K562 (cell line): ENCODE measurements around the gene SEC16A. TPM values are rescaled to one million over a fixed set of nuclear protein-coding genes. Genes with fewer than 3 reads are reported as not detected.

Experiments used
- ATAC-seq: fragments of 200-7000 bp; cut with Tn5 transposase; 3 replicates; pipeline ENCODE4 v1.9.1; 2020; ENCODE audit warnings: moderate library complexity
- BruUV-seq: library from RNA; stranded (reverse); fragments of 400-500 nt; replicated peaks from 2 replicates; lab custom pipeline; 2021; lab: Mats Ljungman, UMichigan
- CTCF ChIA-PET: fragments of 300-600 bp; formaldehyde crosslinking; extraction: SDS; loops from one replicate; lab custom pipeline; 2021; ENCODE audit warnings: low intra/inter-chr PET ratio; lab: Yijun Ruan, JAX
- POLR2A ChIA-PET: fragments of 300-600, 350-650 bp; sonication (Branson Sonifier 250); formaldehyde crosslinking; extraction: SDS; loops from one replicate; lab custom pipeline; 2021; ENCODE audit warnings: antibody characterized with exemption, inconsistent platforms; lab: Yijun Ruan, JAX
- DNase-seq, 4 experiments: peaks; one replicate each; pipeline versions ENCODE4 v3.0.0 to v3.0.0-alpha.2; 2011 to 2018; ENCODE audit warnings: low spot score in 3 of 4, mixed read lengths in 3 of 4; ENCODE audit errors: extremely low read depth in 1 of 4
- FAIRE-seq: peaks from 2 replicates; lab custom pipeline; 2011; peaks lifted over from hg19 to GRCh38; lab: Jason Lieb, UNC
- H2AFZ ChIP-seq: 2 replicates; pipeline ENCODE4 v1.6.0; 2011; ENCODE audit warnings: low read depth, low read length, control low read depth, inconsistent platforms
- H3K27ac ChIP-seq: fragments of 200-600 bp; 3 replicates; pipeline ENCODE4 v1.8.0; 2011; ENCODE audit warnings: low read depth, mild to moderate bottlenecking, control low read depth, inconsistent platforms, low read length, moderate library complexity, mixed read lengths; ENCODE audit errors: extremely low read depth
- H3K27me3 ChIP-seq, 2 experiments: fragments of 300-600 bp in 1 of 2; 2 replicates in 1 of 2; 3 replicates in 1 of 2; pipeline versions ENCODE4 v1.6.0 to v1.8.0; 2011; ENCODE audit warnings: inconsistent platforms in 2 of 2, low read length in 2 of 2, mild to moderate bottlenecking in 1 of 2, mixed read lengths in 1 of 2, moderate library complexity in 1 of 2; ENCODE audit not compliant: control insufficient read depth in 2 of 2, insufficient read depth in 2 of 2
- H3K36me3 ChIP-seq: fragments of 300-600 bp; 3 replicates; pipeline ENCODE4 v1.8.0; 2011; ENCODE audit warnings: mild to moderate bottlenecking, low read length, inconsistent platforms; ENCODE audit not compliant: control insufficient read depth, insufficient read depth
- H3K4me1 ChIP-seq, 2 experiments: fragments of 200-600 bp in 1 of 2; replicated peaks in 1 of 2; 2 replicates in 1 of 2; 3 replicates in 1 of 2; pipeline versions ENCODE4 v1.5.1 to v1.8.0; 2011; ENCODE audit warnings: inconsistent platforms in 2 of 2, low read length in 2 of 2, mild to moderate bottlenecking in 1 of 2, mixed read lengths in 1 of 2, moderate library complexity in 1 of 2; ENCODE audit not compliant: control insufficient read depth in 2 of 2, insufficient read depth in 2 of 2
- H3K4me2 ChIP-seq: 2 replicates; pipeline ENCODE4 v1.6.1; 2011; ENCODE audit warnings: low read length, control low read depth, inconsistent platforms, mixed read lengths; ENCODE audit not compliant: insufficient read depth
- H3K4me3 ChIP-seq: fragments of 200-600 bp; sonication (generic), shearing (Covaris generic); 2 replicates; pipeline ENCODE4 v1.5.1; 2016; ENCODE audit warnings: control low read depth, inconsistent platforms
- H3K79me2 ChIP-seq: fragments of 200-600 bp; 3 replicates; pipeline ENCODE4 v1.8.0; 2011; ENCODE audit warnings: low read length, inconsistent platforms; ENCODE audit not compliant: control insufficient read depth, insufficient read depth
- H3K9ac ChIP-seq, 2 experiments: 2 replicates each; pipeline versions ENCODE4 v1.6.0 to v1.6.1; 2011; ENCODE audit warnings: low read depth in 2 of 2, low read length in 2 of 2, control low read depth in 1 of 2, inconsistent platforms in 1 of 2, mild to moderate bottlenecking in 1 of 2, mixed read lengths in 1 of 2; ENCODE audit not compliant: insufficient read depth in 1 of 2
- H3K9me1 ChIP-seq: one replicate; pipeline ENCODE4 v1.6.0; 2011; ENCODE audit warnings: inconsistent platforms, mild to moderate bottlenecking, low read length, moderate library complexity; ENCODE audit not compliant: control insufficient read depth, insufficient read depth
- H3K9me3 ChIP-seq: replicated peaks from 2 replicates; pipeline ENCODE4 v1.5.1; 2011; ENCODE audit warnings: low read depth, low read length, inconsistent platforms; ENCODE audit not compliant: control insufficient read depth, insufficient read depth
- H4K20me1 ChIP-seq: replicated peaks from 2 replicates; pipeline ENCODE4 v1.6.1; 2011; ENCODE audit warnings: low read length, inconsistent platforms, mixed read lengths; ENCODE audit not compliant: control insufficient read depth, insufficient read depth
- ASH1L ChIP-seq: fragments of 450-650 bp; IDR thresholded peaks from 2 replicates; pipeline ENCODE4 v1.6.1; 2018; ENCODE audit warnings: borderline replicate concordance, mild to moderate bottlenecking, low read depth; ENCODE audit not compliant: partially characterized antibody
- CBX1 ChIP-seq: sonication (generic); IDR thresholded peaks from 2 replicates; pipeline ENCODE4 v1.6.1; 2016; ENCODE audit warnings: antibody characterized with exemption, low read depth, mild to moderate bottlenecking
- FOSL1 ChIP-seq: fragments of 200-800 bp; sonication (Bioruptor generic); conservative IDR thresholded peaks from 2 replicates; pipeline ENCODE4 v1.6.1; 2016; ENCODE audit warnings: missing genetic modification characterization, missing compliant biosample characterization
- FOXM1 ChIP-seq, 2 experiments: fragments of 450-650 bp in 1 of 2; sonication (generic) in 1 of 2; formaldehyde crosslinking in 1 of 2; IDR thresholded peaks; 2 replicates each; pipeline versions ENCODE4 v1.6.1 to v1.9.0; 2017 to 2022; ENCODE audit warnings: low read depth in 2 of 2, mild to moderate bottlenecking in 2 of 2, missing genetic modification reagents in 1 of 2, moderate library complexity in 1 of 2
- JUND ChIP-seq, 2 experiments: IDR thresholded peaks; 2 replicates in 1 of 2; 3 replicates in 1 of 2; pipeline ENCODE4 v1.6.1; 2011; ENCODE audit warnings: borderline replicate concordance in 2 of 2, low read depth in 2 of 2, low read length in 2 of 2, improper control_type of control experiment in 1 of 2, missing biosample characterization in 1 of 2, missing genetic modification characterization in 1 of 2, missing genetic modification reagents in 1 of 2
- KAT7 ChIP-seq: sonication (generic); formaldehyde crosslinking; IDR thresholded peaks from 2 replicates; pipeline ENCODE4 v1.8.0; 2022; ENCODE audit warnings: missing genetic modification reagents, mild to moderate bottlenecking, borderline replicate concordance
- KDM5B ChIP-seq: fragments of 200-600 bp; sonication (generic); IDR thresholded peaks from 2 replicates; pipeline ENCODE4 v1.6.1; 2012; ENCODE audit warnings: low read depth, mild to moderate bottlenecking, moderate library complexity, low read length, control low read depth, inconsistent platforms; ENCODE audit not compliant: insufficient replicate concordance
- MAZ ChIP-seq, 2 experiments: fragments of 450-650 bp in 1 of 2; sonication (generic) in 1 of 2; formaldehyde crosslinking; IDR thresholded peaks in 1 of 2; conservative IDR thresholded peaks in 1 of 2; 2 replicates each; pipeline versions ENCODE4 v1.4.0 to v1.5.0; 2020; ENCODE audit warnings: mild to moderate bottlenecking in 1 of 2, missing genetic modification reagents in 1 of 2
- NR2F6 ChIP-seq: fragments of 450-650 bp; formaldehyde crosslinking; IDR thresholded peaks from 2 replicates; pipeline ENCODE4 v1.4.0; 2020; ENCODE audit warnings: mild to moderate bottlenecking
- NR4A1 ChIP-seq, 2 experiments: fragments of 250-450 bp in 1 of 2; fragments of 450-650 bp in 1 of 2; sonication (Bioruptor Pico) in 1 of 2; IDR thresholded peaks; 2 replicates each; pipeline versions ENCODE4 v1.4.0 to v1.6.1; 2016 to 2020; ENCODE audit warnings: mild to moderate bottlenecking in 2 of 2, missing compliant biosample characterization in 1 of 2, missing genetic modification characterization in 1 of 2, moderate library complexity in 1 of 2
- RBM15 ChIP-seq: fragments of 200-400 bp; formaldehyde crosslinking; IDR thresholded peaks from 2 replicates; pipeline ENCODE4 v1.6.1; 2018; ENCODE audit warnings: mild to moderate bottlenecking, low read length, moderate library complexity; ENCODE audit not compliant: insufficient read depth
- SRSF3 ChIP-seq: fragments of 200-400 bp; formaldehyde crosslinking; IDR thresholded peaks from 2 replicates; pipeline ENCODE4 v1.6.1; 2016; ENCODE audit warnings: mild to moderate bottlenecking, low read length, moderate library complexity; ENCODE audit not compliant: insufficient read depth
- TBL1XR1 ChIP-seq, 2 experiments: IDR thresholded peaks; 2 replicates each; pipeline ENCODE4 v1.6.1; 2012; ENCODE audit warnings: improper control_type of control experiment in 2 of 2, low read length in 2 of 2, mild to moderate bottlenecking in 1 of 2
- TEAD4 ChIP-seq, 2 experiments: sonication (generic) in 1 of 2; formaldehyde crosslinking in 1 of 2; IDR thresholded peaks; 2 replicates each; pipeline versions ENCODE4 v1.6.1 to v1.8.0; 2012 to 2022; ENCODE audit warnings: borderline replicate concordance in 1 of 2, inconsistent platforms in 1 of 2, low read length in 1 of 2, mild to moderate bottlenecking in 1 of 2, missing genetic modification reagents in 1 of 2
- TRIM25 ChIP-seq: fragments of 450-650 bp; IDR thresholded peaks from 2 replicates; pipeline ENCODE4 v1.7.0; 2016; ENCODE audit warnings: borderline replicate concordance
- ZBTB17 ChIP-seq: fragments of 450-650 bp; formaldehyde crosslinking; IDR thresholded peaks from 2 replicates; pipeline ENCODE4 v1.4.0; 2020; ENCODE audit warnings: mild to moderate bottlenecking
- ZNF408 ChIP-seq: fragments of 250-450 bp; sonication (Bioruptor Pico); IDR thresholded peaks from 2 replicates; pipeline ENCODE4 v1.4.0; 2020; ENCODE audit warnings: low read depth, mild to moderate bottlenecking, moderate library complexity
- ZNF75A ChIP-seq: fragments of 450-650 bp; formaldehyde crosslinking; IDR thresholded peaks from 2 replicates; pipeline ENCODE4 v1.4.0; 2020; ENCODE audit warnings: mild to moderate bottlenecking
- ZNF830 ChIP-seq: fragments of 250-450 bp; sonication (Bioruptor Pico); IDR thresholded peaks from 2 replicates; pipeline ENCODE4 v1.5.0; 2021; ENCODE audit warnings: mild to moderate bottlenecking
- WGBS: fragments of 100-300 bp; shearing (Covaris generic); methylation state at CpG from one replicate; pipeline ENCODE4 v1.1.6; 2016; ENCODE audit warnings: low coverage, mixed read lengths; ENCODE audit not compliant: insufficient coverage; ENCODE audit errors: missing lambda C conversion rate; 5-methylcytosine and 5-hydroxymethylcytosine counted together
- in situ Hi-C: fragments of 300-500 bp; cut with MboI; formaldehyde crosslinking; loops from 4 replicates; pipeline ENCODE4 v1.15.0; 2018; ENCODE audit warnings: inconsistent platforms, mixed read lengths
- intact Hi-C: fragments of 100-400 bp; cut with micrococcal nuclease; formaldehyde crosslinking; loops from 2 replicates; pipeline ENCODE4 v1.14.2; 2022
- polyA plus RNA-seq, 8 experiments: library from polyadenylated mRNA; depleted of rRNA in 4 of 8; stranded (reverse) in 5 of 8; unstranded in 3 of 8; fragments of >200 nt; fragmentation: Nextera tagmentation in 2 of 8; fragmentation: Illumina TruSeq in 1 of 8; extraction: Ambion mirVana in 2 of 8; extraction: Trizol in 1 of 8; gene quantifications; 2 replicates each; pipeline versions ENCODE4 v1.2.1 to v1.2.3, GENCODE V29; 2011 to 2014; ENCODE audit warnings: inconsistent platforms in 1 of 8, missing spikeins in 1 of 8
- total RNA-seq, 7 experiments: library from RNA; depleted of rRNA in 6 of 7; stranded (reverse); fragments of >200 nt in 6 of 7; fragmentation: Illumina TruSeq in 2 of 7; extraction: Trizol in 2 of 7; gene quantifications; 2 replicates each; pipeline versions ENCODE4 v1.2.1 to v1.2.3, GENCODE V29; 2011 to 2021; ENCODE audit warnings: low replicate concordance in 1 of 7

SEC16A gene
- total and polyA plus RNA-seq, 9 of the 15 experiments (the other 6 are each of a cell fraction or from before 2014, with no cell fraction given), result 8.3 to 62.8 (median 14.0) TPM

DNA sequence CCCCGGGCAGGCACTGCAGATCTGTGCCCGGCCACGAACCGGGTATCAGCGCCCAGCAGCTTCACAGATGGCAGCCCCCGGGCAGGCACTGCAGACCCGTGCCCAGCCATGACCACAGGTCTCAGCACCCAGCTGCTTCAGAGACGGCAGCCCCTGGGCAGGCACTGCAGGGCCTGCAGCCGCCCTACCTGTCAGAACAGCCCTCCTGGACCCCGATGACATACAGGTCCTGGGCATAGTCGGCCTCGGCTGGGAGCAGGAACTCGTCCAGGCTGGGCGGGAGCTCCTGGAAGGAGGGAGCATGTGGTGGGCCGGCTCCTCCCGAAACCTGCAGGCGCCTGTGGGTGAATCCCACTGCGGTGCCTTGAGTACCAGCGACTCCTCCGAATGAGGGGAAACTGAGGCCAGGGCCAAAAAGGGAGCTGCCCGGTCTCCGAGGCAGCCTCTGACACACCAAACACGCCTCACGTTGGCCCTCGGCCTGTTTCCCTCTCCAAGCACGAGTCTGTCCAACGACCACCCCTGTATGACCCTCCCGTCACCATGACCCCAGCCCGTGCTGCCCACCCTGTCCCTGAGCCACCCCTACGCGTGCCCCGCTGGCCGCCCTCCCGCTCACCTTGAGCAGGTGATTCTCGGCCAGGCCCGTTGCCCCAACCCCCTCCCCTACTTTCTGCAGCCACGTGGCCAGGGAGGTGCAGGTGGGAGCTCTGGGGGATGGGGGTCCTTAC lies 48.8 kb downstream of the SEC16A start:
- peaks cover 17 to 60% of the 10 kb centered on the region in 2 experiments for H3K4me1 ChIP-seq
- BruUV-seq, result no TSS peak
- peaks cover 59% of the 10 kb centered on the region; the same call in 1 of the 3 replicates for H3K36me3 ChIP-seq
- H3K4me3 ChIP-seq, result no peak overlapping the region
- no peaks in the 10 kb centered on the region for H3K27me3 ChIP-seq
- ChIA-PET POLR2A (interaction anchor here (0.6 to 5.6 kb wide), 4 partner anchors 9 to 16 kb away, joined by 3 to 33 read pairs (median 3); no protein-coding TSS in a partner anchor), CTCF (no interaction called here)
- DNase-seq (no peak), ATAC-seq (no peak), FAIRE-seq (no peak)
- no peak overlapping the region for H2AFZ ChIP-seq
- no peak overlapping the region for H3K9ac ChIP-seq
- peaks cover 18% of the 10 kb centered on the region; the same call in 1 of the 2 replicates for H4K20me1 ChIP-seq
- intact Hi-C loops, result no loop called here
- no peaks in the 10 kb centered on the region for H3K9me3 ChIP-seq
- H3K4me2 ChIP-seq, result no peak overlapping the region
- H3K27ac ChIP-seq, result no peak overlapping the region
- in situ Hi-C loops, result no loop called here
- 93% methylated on average over 21 of the region's 37 CpGs for WGBS
- peaks cover 12% of the 10 kb centered on the region for H3K9me1 ChIP-seq
- H3K79me2 ChIP-seq, result peaks cover 43% of the 10 kb centered on the region
- TF ChIP-seq RBM15 (no peak), CBX1 (no peak), FOXM1 (IDR thresholded peaks at IDR 0.05; ENCODE audit: low read depth) (no peak), FOXM1 (CRISPR knock-in tag; IDR thresholded peaks at IDR 0.05; ENCODE audit: low read depth) (no peak), MAZ (CRISPR knock-in tag; conservative IDR thresholded peaks at IDR 0.05 in 1 of 2, IDR thresholded peaks at IDR 0.05 in 1 of 2) (no peak), ZNF830 (CRISPR knock-in tag) (no peak), ZBTB17 (no peak), ASH1L (no peak), KDM5B (no peak), SRSF3 (no peak), NR4A1 (CRISPR knock-in tag; IDR thresholded peaks at IDR 0.05) (no peak), NR4A1 (tag; IDR thresholded peaks at IDR 0.05) (no peak), NR2F6 (CRISPR knock-in tag) (no peak), TBL1XR1 (IDR thresholded peaks at IDR 0.05; ENCODE audit: low read length in 2 of 2) (no peak), ZNF408 (no peak), TEAD4 (IDR thresholded peaks at IDR 0.05; ENCODE audit: low read length) (no peak), TEAD4 (CRISPR knock-in tag; IDR thresholded peaks at IDR 0.05; ENCODE audit: borderline replicate concordance) (no peak), TRIM25 (no peak), FOSL1 (tag) (no peak), JUND (IDR thresholded peaks at IDR 0.05; ENCODE audit: borderline replicate concordance, low read depth, low read length) (no peak), JUND (tag; IDR thresholded peaks at IDR 0.05; ENCODE audit: borderline replicate concordance, low read depth, low read length) (no peak), KAT7 (CRISPR knock-in tag) (no peak), ZNF75A (CRISPR knock-in tag) (no peak)
